ENCODE data around the gene NRG3. TPM values are rescaled to one million over a fixed set of nuclear protein-coding genes. Genes with fewer than 3 reads are reported as not detected.
"Not testable (repeated sequence)": the region's sequence is repeated elsewhere in the genome, so short reads cannot be mapped to it uniquely, and the experiment has no call there.

NRG3 gene
- total RNA-seq, 1 donor from 2014 or later: not detected

DNA sequence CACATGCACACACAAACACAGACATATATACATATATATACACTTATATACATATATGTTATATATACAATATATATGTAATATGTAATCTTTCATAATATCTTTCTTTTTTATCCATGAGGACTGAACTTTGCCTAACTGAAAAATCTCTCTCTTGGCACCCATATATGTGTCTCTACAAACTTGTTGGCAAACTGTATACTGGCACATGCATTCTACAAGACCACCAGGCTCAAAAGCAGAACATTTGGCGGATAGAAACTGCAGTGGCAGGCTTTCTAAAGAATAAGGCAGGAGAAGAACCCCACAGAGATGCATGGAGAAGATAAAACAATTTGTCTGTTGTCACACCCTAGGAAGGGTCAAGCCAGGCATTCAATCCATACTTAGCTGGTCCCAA lies 165.3 kb downstream of the NRG3 start:
- Histone ChIP-seq H3K36me3 (ENCODE audit: control insufficient read depth, insufficient read depth, low read length) (no peaks in the 10 kb centered on the region), H3K27me3 (ENCODE audit: control insufficient read depth, insufficient read depth, low read length) (no peaks in the 10 kb centered on the region), H3K4me3 (ENCODE audit: low read depth, low read length) (no peak overlapping the region)
- FAIRE-seq (no peak), DNase-seq (ENCODE audit: low read depth) (no peak)
- TF ChIP-seq, protein P1, sequence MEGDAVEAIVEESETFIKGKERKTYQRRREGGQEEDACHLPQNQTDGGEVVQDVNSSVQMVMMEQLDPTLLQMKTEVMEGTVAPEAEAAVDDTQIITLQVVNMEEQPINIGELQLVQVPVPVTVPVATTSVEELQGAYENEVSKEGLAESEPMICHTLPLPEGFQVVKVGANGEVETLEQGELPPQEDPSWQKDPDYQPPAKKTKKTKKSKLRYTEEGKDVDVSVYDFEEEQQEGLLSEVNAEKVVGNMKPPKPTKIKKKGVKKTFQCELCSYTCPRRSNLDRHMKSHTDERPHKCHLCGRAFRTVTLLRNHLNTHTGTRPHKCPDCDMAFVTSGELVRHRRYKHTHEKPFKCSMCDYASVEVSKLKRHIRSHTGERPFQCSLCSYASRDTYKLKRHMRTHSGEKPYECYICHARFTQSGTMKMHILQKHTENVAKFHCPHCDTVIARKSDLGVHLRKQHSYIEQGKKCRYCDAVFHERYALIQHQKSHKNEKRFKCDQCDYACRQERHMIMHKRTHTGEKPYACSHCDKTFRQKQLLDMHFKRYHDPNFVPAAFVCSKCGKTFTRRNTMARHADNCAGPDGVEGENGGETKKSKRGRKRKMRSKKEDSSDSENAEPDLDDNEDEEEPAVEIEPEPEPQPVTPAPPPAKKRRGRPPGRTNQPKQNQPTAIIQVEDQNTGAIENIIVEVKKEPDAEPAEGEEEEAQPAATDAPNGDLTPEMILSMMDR (IDR thresholded peaks at IDR 0.05; ENCODE audit: insufficient read depth, low read length, severe bottlenecking): no peak

DNA sequence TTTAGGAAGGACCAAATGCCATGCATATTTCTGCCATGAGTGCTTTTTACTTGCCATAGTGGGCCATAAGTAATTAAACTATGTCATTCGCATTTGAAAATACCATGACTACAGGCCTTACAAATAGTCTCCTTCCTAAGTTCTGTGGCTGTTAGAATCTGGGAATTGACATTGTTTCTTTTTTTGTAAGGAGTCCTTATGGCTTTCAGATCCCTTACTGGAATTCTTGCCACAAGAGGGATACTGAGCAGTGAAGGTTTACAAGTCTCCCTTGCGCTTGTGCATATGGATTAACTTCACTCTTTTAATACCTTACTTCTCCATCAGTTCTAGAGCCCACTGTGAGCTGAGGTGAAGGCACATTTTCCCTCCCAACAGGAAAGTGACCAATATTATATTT lies 166.0 kb downstream of the NRG3 start:
- FAIRE-seq: no peak
- TF ChIP-seq, protein P1 (IDR thresholded peaks at IDR 0.05; ENCODE audit: insufficient read depth, low read length, severe bottlenecking): no peak
- Histone ChIP-seq H3K4me3 (ENCODE audit: low read depth, low read length) (no peak overlapping the region), H3K27me3 (ENCODE audit: control insufficient read depth, insufficient read depth, low read length) (no peaks in the 10 kb centered on the region), H3K36me3 (ENCODE audit: control insufficient read depth, insufficient read depth, low read length) (no peaks in the 10 kb centered on the region)
- no peak for DNase-seq (ENCODE audit: low read depth)

GRCh38 chr10:82056391-82056790 lies 181.4 kb downstream of the NRG3 start:
- no peaks in the 10 kb centered on the region for H3K27me3 ChIP-seq (ENCODE audit: control insufficient read depth, insufficient read depth, low read length)
- FAIRE-seq: no peak
- H3K4me3 ChIP-seq (ENCODE audit: low read depth, low read length): no peak overlapping the region
- TF ChIP-seq, protein P1 (IDR thresholded peaks at IDR 0.05; ENCODE audit: insufficient read depth, low read length, severe bottlenecking): no peak
- no peak for DNase-seq (ENCODE audit: low read depth)
- H3K36me3 ChIP-seq (ENCODE audit: control insufficient read depth, insufficient read depth, low read length): no peaks in the 10 kb centered on the region

- H3K4me3 ChIP-seq (ENCODE audit: low read depth, low read length); H3K27me3 ChIP-seq (ENCODE audit: control insufficient read depth, insufficient read depth, low read length); H3K36me3 ChIP-seq (ENCODE audit: control insufficient read depth, insufficient read depth, low read length); FAIRE-seq; DNase-seq (ENCODE audit: low read depth): not testable (repeated sequence)
These were observed 192.2 kb downstream of the NRG3 start for GRCh38 chr10:82067192-82067591.

DNA sequence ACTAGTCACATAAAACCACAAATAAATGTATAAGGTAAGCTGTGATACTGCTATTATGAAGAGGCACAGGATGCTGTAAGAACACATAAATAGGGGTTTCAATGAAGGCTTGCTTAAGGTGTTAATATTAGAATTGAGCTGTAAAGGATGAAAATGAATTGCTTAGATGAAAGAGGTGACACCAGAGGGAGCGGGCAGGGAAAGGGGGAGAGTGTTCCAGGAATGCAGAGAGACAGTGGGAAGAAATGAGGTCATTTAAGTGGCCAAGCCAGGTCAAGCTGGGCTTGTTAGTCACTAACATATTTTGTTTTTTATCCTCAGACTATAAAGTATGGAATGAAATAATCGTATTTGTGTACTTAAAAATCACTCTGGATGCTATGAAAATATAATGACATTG lies 193.5 kb downstream of the NRG3 start:
- Histone ChIP-seq H3K36me3 (ENCODE audit: control insufficient read depth, insufficient read depth, low read length) (no peaks in the 10 kb centered on the region), H3K4me3 (ENCODE audit: low read depth, low read length) (no peak overlapping the region), H3K27me3 (ENCODE audit: control insufficient read depth, insufficient read depth, low read length) (no peaks in the 10 kb centered on the region)
- no peak for FAIRE-seq
- TF ChIP-seq, protein P1 (IDR thresholded peaks at IDR 0.05; ENCODE audit: insufficient read depth, low read length, severe bottlenecking): no peak
- DNase-seq (ENCODE audit: low read depth): no peak

- no peak overlapping the region for H3K4me3 ChIP-seq (ENCODE audit: low read depth, low read length)
- no peak for DNase-seq (ENCODE audit: low read depth)
- H3K27me3 ChIP-seq (ENCODE audit: control insufficient read depth, insufficient read depth, low read length): no peaks in the 10 kb centered on the region
- TF ChIP-seq, protein P1 (IDR thresholded peaks at IDR 0.05; ENCODE audit: insufficient read depth, low read length, severe bottlenecking): no peak
- H3K36me3 ChIP-seq (ENCODE audit: control insufficient read depth, insufficient read depth, low read length): no peaks in the 10 kb centered on the region
- FAIRE-seq: no peak
These were observed 196.2 kb downstream of the NRG3 start for GRCh38 chr10:82071231-82071630.
